ENCODE results near the gene SPACA7. TPM values are rescaled to one million over a fixed set of nuclear protein-coding genes. Genes with fewer than 3 reads are reported as not detected.
"Not testable (repeated sequence)": the region's sequence is repeated elsewhere in the genome, so short reads cannot be mapped to it uniquely, and the experiment has no call there.

Gene SPACA7
- total RNA-seq, 1 experiment from 2014 or later = not detected

GRCh38 chr13:112395941-112396340 lies 19.8 kb downstream of the SPACA7 start:
- H2BK20ac ChIP-seq (ENCODE audit: low read depth, low read length, poor library complexity, severe bottlenecking); H3K27ac ChIP-seq (ENCODE audit: insufficient read length, low read depth, low read length); H3K27me3 ChIP-seq (ENCODE audit: insufficient read depth, low read length); H2AFZ ChIP-seq (ENCODE audit: low read length); H3K56ac ChIP-seq (ENCODE audit: insufficient read length, low read depth, low read length); H3K23ac ChIP-seq (ENCODE audit: insufficient read length, low read depth, low read length); H4K91ac ChIP-seq (ENCODE audit: insufficient read length, low read depth, low read length); H2BK15ac ChIP-seq (ENCODE audit: low read depth, low read length); H3K9me3 Mint-ChIP-seq; H3K9ac ChIP-seq (ENCODE audit: extremely low read depth, insufficient read length, low read length); H4K8ac ChIP-seq (replicated peaks; ENCODE audit: insufficient read length, low read depth, low read length); H3K18ac ChIP-seq (ENCODE audit: insufficient read length, low read depth, low read length); H3K4me2 ChIP-seq (ENCODE audit: insufficient read depth, insufficient read length, low read length); H3K79me2 ChIP-seq (ENCODE audit: insufficient read depth, low read length); H3K4ac ChIP-seq (ENCODE audit: low read depth, low read length); H2AK5ac ChIP-seq (ENCODE audit: insufficient read length, low read length); H3K14ac ChIP-seq (ENCODE audit: insufficient read depth, low read length); H3K23me2 ChIP-seq (ENCODE audit: insufficient read length, low read depth, low read length, poor library complexity, severe bottlenecking); H3K27ac Mint-ChIP-seq; H3K79me1 ChIP-seq (ENCODE audit: insufficient read depth, low read depth, low read length, poor library complexity, severe bottlenecking); H3K36me3 Mint-ChIP-seq (ENCODE audit: insufficient read depth in 1 of 3, low read depth in 3 of 3); DNase-seq; H3T11ph ChIP-seq (ENCODE audit: low read length); H4K20me1 ChIP-seq (ENCODE audit: control insufficient read depth, insufficient read depth, insufficient read length); H2BK5ac ChIP-seq (ENCODE audit: insufficient read length, low read length); H3K4me3 Mint-ChIP-seq; H2BK120ac ChIP-seq (ENCODE audit: low read depth, low read length, poor library complexity, severe bottlenecking); H3K4me1 ChIP-seq (ENCODE audit: insufficient read depth, low read length); H4K5ac ChIP-seq (ENCODE audit: insufficient read length, low read depth, low read length); H2BK12ac ChIP-seq (ENCODE audit: insufficient read length, low read depth, low read length); H3K9me3 ChIP-seq (ENCODE audit: control insufficient read depth, low read depth, low read length): not testable (repeated sequence)
- Mint-ChIP-seq H3K27me3 (ENCODE audit: low read depth) (peaks cover 24% of the 10 kb centered on the region), H3K4me1 (peaks cover 14 to 20% of the 10 kb centered on the region in 2 experiments)
- no CpG with 5 or more reads among the region's 13 CpGs for WGBS (ENCODE audit: extremely low coverage, insufficient read length, low lambda C conversion rate)
